C4-2B (cell line): ENCODE results near the gene S100B.

Source experiments
- ZFX ChIP-seq: fragments of 450-650 bp; IDR thresholded peaks from 2 replicates; pipeline ENCODE4 v1.6.1; 2017
- TF ChIP-seq, protein P1 (sequence below): fragments of 450-650 bp; conservative IDR thresholded peaks from 2 replicates; pipeline ENCODE4 v1.5.1; 2017; ENCODE audit warnings: mild to moderate bottlenecking

DNA sequence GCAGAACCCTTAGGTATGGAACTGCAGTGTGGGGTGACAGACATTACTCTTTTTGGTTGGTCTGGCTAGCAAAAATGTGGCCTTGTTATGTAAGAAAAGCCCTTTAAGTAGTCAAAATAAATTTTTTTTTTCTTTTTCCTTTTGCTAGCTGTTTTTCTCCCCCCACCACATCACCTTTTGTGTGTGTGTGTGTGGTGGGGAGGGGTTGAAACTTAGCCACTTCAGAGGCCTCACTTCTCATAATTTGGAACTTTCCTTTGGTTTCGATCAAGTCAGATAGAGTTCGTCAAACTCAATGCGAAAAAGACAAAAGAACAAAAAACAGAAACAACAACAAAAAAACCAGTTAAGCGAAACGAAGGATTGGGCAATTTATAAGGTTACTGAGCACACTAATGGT, 28.7 kb upstream of the S100B start:
- TF ChIP-seq, protein P1, sequence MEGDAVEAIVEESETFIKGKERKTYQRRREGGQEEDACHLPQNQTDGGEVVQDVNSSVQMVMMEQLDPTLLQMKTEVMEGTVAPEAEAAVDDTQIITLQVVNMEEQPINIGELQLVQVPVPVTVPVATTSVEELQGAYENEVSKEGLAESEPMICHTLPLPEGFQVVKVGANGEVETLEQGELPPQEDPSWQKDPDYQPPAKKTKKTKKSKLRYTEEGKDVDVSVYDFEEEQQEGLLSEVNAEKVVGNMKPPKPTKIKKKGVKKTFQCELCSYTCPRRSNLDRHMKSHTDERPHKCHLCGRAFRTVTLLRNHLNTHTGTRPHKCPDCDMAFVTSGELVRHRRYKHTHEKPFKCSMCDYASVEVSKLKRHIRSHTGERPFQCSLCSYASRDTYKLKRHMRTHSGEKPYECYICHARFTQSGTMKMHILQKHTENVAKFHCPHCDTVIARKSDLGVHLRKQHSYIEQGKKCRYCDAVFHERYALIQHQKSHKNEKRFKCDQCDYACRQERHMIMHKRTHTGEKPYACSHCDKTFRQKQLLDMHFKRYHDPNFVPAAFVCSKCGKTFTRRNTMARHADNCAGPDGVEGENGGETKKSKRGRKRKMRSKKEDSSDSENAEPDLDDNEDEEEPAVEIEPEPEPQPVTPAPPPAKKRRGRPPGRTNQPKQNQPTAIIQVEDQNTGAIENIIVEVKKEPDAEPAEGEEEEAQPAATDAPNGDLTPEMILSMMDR, result no peak
- no peak for TF ChIP-seq ZFX
